ENCODE measurements around the gene NOP9.

DNA sequence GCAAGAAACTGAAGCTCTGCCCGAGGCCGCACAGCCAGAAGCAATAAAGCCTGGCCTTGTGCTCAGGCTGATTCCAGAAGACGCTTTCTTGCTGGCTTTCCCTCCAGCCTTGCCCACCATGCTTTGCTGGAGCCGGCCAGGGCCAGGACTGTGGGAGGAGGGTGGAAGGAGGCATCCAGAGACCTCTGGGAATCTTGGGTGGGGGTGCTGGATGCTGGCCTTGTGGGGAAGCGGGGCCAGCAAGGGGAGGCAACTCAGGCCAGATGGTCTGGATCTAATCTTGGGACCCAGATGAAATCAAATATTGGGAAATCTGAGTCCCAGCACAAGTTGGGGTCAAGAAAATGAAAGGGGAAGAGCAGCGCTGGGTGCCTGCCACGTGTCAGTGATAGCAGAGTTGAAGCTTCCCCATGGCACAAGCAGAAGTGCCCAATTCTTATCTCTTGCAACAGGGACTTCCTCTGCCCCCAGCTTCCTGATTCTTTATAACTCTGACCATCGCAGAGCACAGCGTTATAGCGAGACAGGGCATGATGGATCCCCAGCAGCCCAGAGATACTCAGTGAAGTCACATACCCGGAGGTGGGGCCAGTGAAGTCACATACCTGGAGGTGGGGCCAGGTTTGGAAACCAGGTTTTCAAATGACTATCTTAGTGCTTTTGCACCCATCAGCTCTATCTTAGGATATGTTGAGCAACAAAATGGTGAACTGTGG lies 21.9 kb upstream of the NOP9 start:
- TF ChIP-seq, protein P1, sequence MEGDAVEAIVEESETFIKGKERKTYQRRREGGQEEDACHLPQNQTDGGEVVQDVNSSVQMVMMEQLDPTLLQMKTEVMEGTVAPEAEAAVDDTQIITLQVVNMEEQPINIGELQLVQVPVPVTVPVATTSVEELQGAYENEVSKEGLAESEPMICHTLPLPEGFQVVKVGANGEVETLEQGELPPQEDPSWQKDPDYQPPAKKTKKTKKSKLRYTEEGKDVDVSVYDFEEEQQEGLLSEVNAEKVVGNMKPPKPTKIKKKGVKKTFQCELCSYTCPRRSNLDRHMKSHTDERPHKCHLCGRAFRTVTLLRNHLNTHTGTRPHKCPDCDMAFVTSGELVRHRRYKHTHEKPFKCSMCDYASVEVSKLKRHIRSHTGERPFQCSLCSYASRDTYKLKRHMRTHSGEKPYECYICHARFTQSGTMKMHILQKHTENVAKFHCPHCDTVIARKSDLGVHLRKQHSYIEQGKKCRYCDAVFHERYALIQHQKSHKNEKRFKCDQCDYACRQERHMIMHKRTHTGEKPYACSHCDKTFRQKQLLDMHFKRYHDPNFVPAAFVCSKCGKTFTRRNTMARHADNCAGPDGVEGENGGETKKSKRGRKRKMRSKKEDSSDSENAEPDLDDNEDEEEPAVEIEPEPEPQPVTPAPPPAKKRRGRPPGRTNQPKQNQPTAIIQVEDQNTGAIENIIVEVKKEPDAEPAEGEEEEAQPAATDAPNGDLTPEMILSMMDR (IDR thresholded peaks at IDR 0.05; ENCODE audit: insufficient read depth, low read length, poor library complexity, severe bottlenecking), result no peak
- no peak for TF ChIP-seq EZH2phosphoT487 (conservative IDR thresholded peaks at IDR 0.05; ENCODE audit: low read length)

All from SU-DHL-6 (cell line).